ENCODE measurements around the gene VSIR. TPM values are rescaled to one million over a fixed set of nuclear protein-coding genes. Genes with fewer than 3 reads are reported as not detected.

Gene VSIR
- total and polyA plus RNA-seq, 9 of the 15 experiments (the other 6 are each of a cell fraction or from before 2014, with no cell fraction given), result 0.14 to 20.5 (median 9.3) TPM

- TF ChIP-seq MEIS2 (IDR thresholded peaks at IDR 0.05; ENCODE audit: partially characterized antibody), result no peak
- TF ChIP-seq ZNF41 (CRISPR knock-in tag; conservative IDR thresholded peaks at IDR 0.05), result no peak
- TF ChIP-seq NFXL1 (CRISPR knock-in tag; IDR thresholded peaks at IDR 0.05), result peak; percentile 19; the same call in 1 of the 2 replicates
- TF ChIP-seq SOX6 (IDR thresholded peaks at IDR 0.05), result no peak
- TF ChIP-seq MED1 (CRISPR knock-in tag; IDR thresholded peaks at IDR 0.05; ENCODE audit: borderline replicate concordance), result no peak
Measured at GRCh38 chr10:71745664-71746250, 27.6 kb downstream of the VSIR start (continued).

DNA sequence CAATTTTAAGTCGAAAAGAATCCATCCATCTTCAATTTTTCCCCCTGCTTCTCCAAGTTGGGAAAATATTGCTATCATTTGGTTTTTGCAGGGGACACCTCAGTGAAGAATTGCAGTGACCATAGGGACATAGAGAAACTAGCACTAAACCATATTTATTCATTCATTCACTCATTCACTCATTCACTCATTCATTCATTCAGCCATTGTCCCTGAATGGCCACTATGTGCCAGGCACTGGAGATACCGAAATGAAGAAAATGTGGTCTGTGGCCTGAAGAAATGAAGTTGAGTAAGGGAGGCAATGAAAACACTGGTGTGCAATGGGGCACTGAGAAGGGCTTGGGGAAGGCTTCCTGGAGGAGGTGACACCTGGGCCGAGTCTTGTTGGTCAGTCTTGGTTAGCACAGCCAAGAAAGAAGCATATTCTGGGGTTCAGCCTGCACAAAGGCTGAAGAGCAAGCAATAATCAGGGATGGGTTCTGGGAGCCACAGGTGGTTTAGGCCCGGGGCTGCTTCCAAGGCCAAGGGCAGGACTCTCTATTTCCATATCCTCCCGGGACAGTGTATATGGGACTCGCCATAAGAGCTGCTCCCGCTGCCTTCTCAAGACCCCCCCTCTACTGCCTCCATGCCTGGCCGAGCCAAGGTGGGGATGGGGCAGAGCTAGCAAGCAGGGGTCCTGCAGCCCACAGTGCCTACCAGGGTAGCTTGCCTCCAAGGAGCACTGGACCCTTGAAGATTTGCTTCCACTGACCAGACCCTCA lies 28.2 kb downstream of the VSIR start:
- no peak for FAIRE-seq
- ATAC-seq, result no peak
- ChIA-PET CTCF (ENCODE audit: low intra/inter-chr PET ratio) (no interaction called here), POLR2A (interaction anchor here (0.5 to 1.3 kb wide), 5 partner anchors 10 to 533 kb away, joined by 3 to 5 read pairs (median 3); no protein-coding TSS in a partner anchor)
- H4K20me1 ChIP-seq (replicated peaks; ENCODE audit: control insufficient read depth, insufficient read depth, low read length), result no peaks in the 10 kb centered on the region
- H3K9ac ChIP-seq (ENCODE audit: insufficient read depth in 1 of 2, low read depth in 2 of 2, low read length in 2 of 2), result peak overlapping the region in 1 of 2 experiments; percentile 87; a peak in 1 of 4 replicates
- peak overlapping the region; percentile 79 for H2AFZ ChIP-seq (ENCODE audit: low read depth, low read length)
- H3K4me2 ChIP-seq (ENCODE audit: insufficient read depth, low read length), result no peak overlapping the region
- peak overlapping the region; percentile 64; the same call in 1 of the 3 replicates for H3K27ac ChIP-seq (ENCODE audit: extremely low read depth, low read depth, low read length)
- TF ChIP-seq ZNF436 (CRISPR knock-in tag; IDR thresholded peaks at IDR 0.05) (peak; percentile 44; the same call in 1 of the 2 replicates), BCOR (IDR thresholded peaks at IDR 0.05) (peak; percentile 74), ZFP36 (IDR thresholded peaks at IDR 0.05; ENCODE audit: low read depth, low read length, partially characterized antibody) (peak; percentile 93), KDM1A (IDR thresholded peaks at IDR 0.05) (peak in 1 of 2 experiments; percentile 47; a peak in 2 of 4 replicates), ZNF24 (IDR thresholded peaks at IDR 0.05) (peak; percentile 98)
- TF ChIP-seq, protein P1, sequence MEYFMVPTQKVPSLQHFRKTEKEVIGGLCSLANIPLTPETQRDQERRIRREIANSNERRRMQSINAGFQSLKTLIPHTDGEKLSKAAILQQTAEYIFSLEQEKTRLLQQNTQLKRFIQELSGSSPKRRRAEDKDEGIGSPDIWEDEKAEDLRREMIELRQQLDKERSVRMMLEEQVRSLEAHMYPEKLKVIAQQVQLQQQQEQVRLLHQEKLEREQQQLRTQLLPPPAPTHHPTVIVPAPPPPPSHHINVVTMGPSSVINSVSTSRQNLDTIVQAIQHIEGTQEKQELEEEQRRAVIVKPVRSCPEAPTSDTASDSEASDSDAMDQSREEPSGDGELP (CRISPR knock-in tag; IDR thresholded peaks at IDR 0.05; ENCODE audit: borderline replicate concordance), result no peak
- TF ChIP-seq, protein P2, sequence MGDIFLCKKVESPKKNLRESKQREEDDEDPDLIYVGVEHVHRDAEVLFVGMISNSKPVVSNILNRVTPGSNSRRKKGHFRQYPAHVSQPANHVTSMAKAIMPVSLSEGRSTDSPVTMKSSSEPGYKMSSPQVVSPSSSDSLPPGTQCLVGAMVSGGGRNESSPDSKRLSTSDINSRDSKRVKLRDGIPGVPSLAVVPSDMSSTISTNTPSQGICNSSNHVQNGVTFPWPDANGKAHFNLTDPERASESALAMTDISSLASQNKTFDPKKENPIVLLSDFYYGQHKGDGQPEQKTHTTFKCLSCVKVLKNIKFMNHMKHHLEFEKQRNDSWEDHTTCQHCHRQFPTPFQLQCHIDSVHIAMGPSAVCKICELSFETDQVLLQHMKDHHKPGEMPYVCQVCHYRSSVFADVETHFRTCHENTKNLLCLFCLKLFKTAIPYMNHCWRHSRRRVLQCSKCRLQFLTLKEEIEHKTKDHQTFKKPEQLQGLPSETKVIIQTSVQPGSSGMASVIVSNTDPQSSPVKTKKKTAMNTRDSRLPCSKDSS (IDR thresholded peaks at IDR 0.05; ENCODE audit: low read depth, partially characterized antibody), result no peak
- no peak for DNase-seq (ENCODE audit: extremely low read depth in 1 of 4, low spot score in 3 of 4)
- no peaks in the 10 kb centered on the region for H3K79me2 ChIP-seq (ENCODE audit: control insufficient read depth, insufficient read depth, low read length)
- H3K4me1 ChIP-seq (replicated peaks in 1 of 2; ENCODE audit: control insufficient read depth in 2 of 2, insufficient read depth in 2 of 2, low read length in 2 of 2), result peaks cover 61 to 66% of the 10 kb centered on the region in 2 experiments
- H3K4me3 ChIP-seq, result no peak overlapping the region
- 75% methylated on average over 8 of the region's 8 CpGs for WGBS (ENCODE audit: insufficient coverage, low coverage, missing lambda C conversion rate)
- H3K9me1 ChIP-seq (ENCODE audit: control insufficient read depth, insufficient read depth, low read length), result peaks cover 3% of the 10 kb centered on the region
- in situ Hi-C loops (cut with MboI), result no loop called here
- no peaks in the 10 kb centered on the region for H3K36me3 ChIP-seq (ENCODE audit: control insufficient read depth, insufficient read depth, low read length)
- no peaks in the 10 kb centered on the region for H3K9me3 ChIP-seq (replicated peaks; ENCODE audit: control insufficient read depth, insufficient read depth, low read depth, low read length)
- H3K27me3 ChIP-seq (ENCODE audit: control insufficient read depth in 2 of 2, insufficient read depth in 2 of 2, low read length in 2 of 2), result no peaks in the 10 kb centered on the region
- intact Hi-C loops (cut with micrococcal nuclease), result loop anchor here (5.0 kb wide), 1 partner anchor 108 kb away; no protein-coding TSS in a partner anchor
- no TSS peak for BruUV-seq (replicated peaks)
